Progenitor cell of endocrine pancreas (in vitro differentiated cells): Measurements from ENCODE around the gene CDH3. TPM values are rescaled to one million over a fixed set of nuclear protein-coding genes. Genes with fewer than 3 reads are reported as not detected.

Source experiments
- DNase-seq: peaks from one replicate; pipeline ENCODE4 v3.0.0; 2021; ENCODE audit warnings: low spot score; ENCODE audit not compliant: unreplicated experiment
- H3K27ac Mint-ChIP-seq: 2 replicates; pipeline ENCODE4 v1.8.0; 2021; ENCODE audit warnings: mild to moderate bottlenecking, moderate library complexity, mixed read lengths
- H3K27me3 Mint-ChIP-seq: 2 replicates; pipeline ENCODE4 v1.8.0; 2021; ENCODE audit warnings: mixed read lengths
- H3K36me3 Mint-ChIP-seq: 2 replicates; pipeline ENCODE4 v1.8.0; 2022; ENCODE audit warnings: mixed read lengths; ENCODE audit not compliant: insufficient read depth
- H3K4me1 Mint-ChIP-seq: 2 replicates; pipeline ENCODE4 v1.8.0; 2021; ENCODE audit warnings: low read depth, mixed read lengths
- H3K4me3 Mint-ChIP-seq: 2 replicates; pipeline ENCODE4 v1.8.0; 2021; ENCODE audit warnings: low read depth, mild to moderate bottlenecking, moderate library complexity, mixed read lengths
- H3K9me3 Mint-ChIP-seq: 2 replicates; pipeline ENCODE4 v1.8.0; 2021; ENCODE audit warnings: low read depth, mixed read lengths
- CTCF ChIP-seq: fragments of 200-600 bp; sonication (generic); IDR thresholded peaks from one replicate; pipeline ENCODE4 v1.5.0; 2021; ENCODE audit warnings: antibody characterized with exemption, mild to moderate bottlenecking; ENCODE audit not compliant: unreplicated experiment
- total RNA-seq: library from RNA; stranded (reverse); gene quantifications from 2 replicates; pipeline ENCODE4 v1.2.1, GENCODE V29; 2021

CDH3 gene
- total RNA-seq, 1 donor from 2014 or later = 107 TPM

GRCh38 chr16:68740628-68741346 lies 95.7 kb downstream of the CDH3 start:
- H3K27me3 Mint-ChIP-seq = no peaks in the 10 kb centered on the region

GRCh38 chr16:68743664-68744063 lies 98.6 kb downstream of the CDH3 start:
- no peak for TF ChIP-seq CTCF
- Mint-ChIP-seq H3K36me3 (peaks cover 13% of the 10 kb centered on the region), H3K27ac (peak overlapping the region; percentile 99), H3K9me3 (no peaks in the 10 kb centered on the region), H3K27me3 (no peaks in the 10 kb centered on the region), H3K4me1 (peaks cover 71% of the 10 kb centered on the region), H3K4me3 (peak overlapping the region; percentile 42)
- DNase-seq = no peak

More at GRCh38 chr16:68740628-68741346, 95.7 kb downstream of the CDH3 start:
- Mint-ChIP-seq H3K27ac (peak overlapping the region; percentile 99), H3K4me1 (peaks cover 62% of the 10 kb centered on the region), H3K4me3 (peak overlapping the region; percentile 58), H3K9me3 (no peaks in the 10 kb centered on the region), H3K36me3 (peaks cover 7% of the 10 kb centered on the region)
- TF ChIP-seq CTCF = no peak
- no peak for DNase-seq

GRCh38 chr16:68744744-68745280 lies 99.7 kb downstream of the CDH3 start:
- H3K4me3 Mint-ChIP-seq = peak overlapping the region; percentile 66
- peaks cover 17% of the 10 kb centered on the region for H3K36me3 Mint-ChIP-seq
- no peaks in the 10 kb centered on the region for H3K27me3 Mint-ChIP-seq
- TF ChIP-seq CTCF = no peak
- peak overlapping the region; percentile 99 for H3K27ac Mint-ChIP-seq
- peak; percentile 71 for DNase-seq
- H3K4me1 Mint-ChIP-seq = peaks cover 79% of the 10 kb centered on the region
- H3K9me3 Mint-ChIP-seq = no peaks in the 10 kb centered on the region

GRCh38 chr16:68746951-68747350 lies 101.8 kb downstream of the CDH3 start:
- no peak for TF ChIP-seq CTCF
- DNase-seq = no peak
- peaks cover 21% of the 10 kb centered on the region for H3K36me3 Mint-ChIP-seq
- H3K27me3 Mint-ChIP-seq = no peaks in the 10 kb centered on the region
- peak overlapping the region; percentile 42 for H3K27ac Mint-ChIP-seq
- H3K9me3 Mint-ChIP-seq = no peaks in the 10 kb centered on the region
- peaks cover 67% of the 10 kb centered on the region for H3K4me1 Mint-ChIP-seq
- no peak overlapping the region for H3K4me3 Mint-ChIP-seq

- H3K36me3 Mint-ChIP-seq = peaks cover 26% of the 10 kb centered on the region
- no peaks in the 10 kb centered on the region for H3K27me3 Mint-ChIP-seq
- DNase-seq = no peak
- TF ChIP-seq CTCF = no peak
- no peaks in the 10 kb centered on the region for H3K9me3 Mint-ChIP-seq
- H3K27ac Mint-ChIP-seq = peak overlapping the region; percentile 81
- H3K4me3 Mint-ChIP-seq = no peak overlapping the region
- peaks cover 55% of the 10 kb centered on the region for H3K4me1 Mint-ChIP-seq
Observed at GRCh38 chr16:68749432-68749831, 104.3 kb downstream of the CDH3 start.

Other genes with a start within 250 kb of the CDH3 start
- gene SMPD3, start 196.8 kb upstream of the CDH3 start, total RNA-seq = 1.7 and 2.8 TPM in 2 replicates
- gene ZFP90, start 106.0 kb upstream of the CDH3 start, total RNA-seq = 58.6 and 60.3 TPM in 2 replicates
- 545 and 586 TPM in 2 replicates for gene CDH1, start 92.0 kb downstream of the CDH3 start, total RNA-seq
- gene TANGO6, start 198.2 kb downstream of the CDH3 start, total RNA-seq = 14.1 and 14.8 TPM in 2 replicates